Raji (cell line): ENCODE results near the gene ESYT1.

Source experiments
- POLR2A ChIP-seq: IDR thresholded peaks from 2 replicates; pipeline ENCODE4 v1.6.1; 2011; ENCODE audit warnings: low read depth, low read length, control low read depth; ENCODE audit not compliant: insufficient read depth

Gene ESYT1

GRCh38 chr12:56118688-56119357 is 9.2 kb upstream of the ESYT1 start:
- TF ChIP-seq POLR2A, result no peak

DNA sequence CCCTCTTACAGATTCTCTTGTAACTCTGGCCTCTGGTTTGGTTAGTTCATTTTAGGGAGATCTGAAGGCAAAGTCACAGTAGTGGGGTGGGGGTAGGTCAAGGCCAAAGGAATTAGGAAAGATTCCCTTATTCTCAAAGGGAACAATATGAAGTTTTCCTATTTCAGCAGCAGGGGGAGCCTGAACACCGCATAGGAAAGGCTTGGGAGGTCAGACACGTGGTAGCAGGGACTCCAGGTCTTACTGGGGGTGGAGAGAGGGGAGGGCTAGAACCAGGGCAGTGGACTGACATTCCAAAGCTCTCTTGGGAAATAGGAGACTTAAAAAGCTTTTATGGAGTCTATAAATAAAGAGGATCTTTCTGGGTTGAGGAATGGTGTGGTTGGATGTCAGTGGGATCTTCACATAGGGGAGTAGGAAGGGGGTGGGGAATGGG is 8.7 kb upstream of the ESYT1 start:
- 0 out of 2 replicates have a peak, but pooled peaks have one; percentile 28 for TF ChIP-seq POLR2A

DNA sequence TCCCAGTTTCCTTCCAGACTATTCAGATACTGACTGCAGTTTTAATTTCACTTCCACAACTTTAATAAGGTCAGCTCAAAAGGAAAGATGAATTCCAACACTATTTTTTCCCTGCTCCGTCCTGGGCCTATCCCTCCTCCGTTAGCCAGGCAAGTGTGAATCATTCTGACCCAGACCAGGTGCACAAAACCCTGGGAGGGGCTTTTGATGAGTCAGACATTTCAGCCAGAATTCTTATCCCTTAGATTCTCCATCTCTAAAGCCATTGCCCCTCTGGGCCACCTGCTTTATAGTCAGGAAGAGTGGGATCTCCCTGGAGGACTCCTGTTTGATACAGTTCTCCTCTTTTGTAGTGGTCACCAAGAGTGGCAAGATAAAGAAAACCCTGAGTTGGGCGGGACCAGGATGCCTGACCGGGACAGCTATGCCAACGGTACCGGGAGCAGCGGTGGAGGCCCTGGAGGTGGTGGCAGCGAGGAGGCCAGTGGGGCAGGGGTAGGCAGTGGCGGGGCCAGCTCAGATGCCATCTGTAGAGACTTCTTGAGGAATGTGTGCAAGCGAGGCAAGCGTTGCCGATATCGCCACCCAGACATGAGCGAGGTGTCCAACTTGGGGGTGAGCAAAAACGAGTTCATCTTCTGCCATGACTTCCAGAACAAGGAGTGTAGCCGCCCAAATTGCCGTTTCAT is 7.8 kb upstream of the ESYT1 start:
- TF ChIP-seq POLR2A, result no peak

GRCh38 chr12:56121204-56121870 is 6.7 kb upstream of the ESYT1 start:
- TF ChIP-seq POLR2A, result no peak

DNA sequence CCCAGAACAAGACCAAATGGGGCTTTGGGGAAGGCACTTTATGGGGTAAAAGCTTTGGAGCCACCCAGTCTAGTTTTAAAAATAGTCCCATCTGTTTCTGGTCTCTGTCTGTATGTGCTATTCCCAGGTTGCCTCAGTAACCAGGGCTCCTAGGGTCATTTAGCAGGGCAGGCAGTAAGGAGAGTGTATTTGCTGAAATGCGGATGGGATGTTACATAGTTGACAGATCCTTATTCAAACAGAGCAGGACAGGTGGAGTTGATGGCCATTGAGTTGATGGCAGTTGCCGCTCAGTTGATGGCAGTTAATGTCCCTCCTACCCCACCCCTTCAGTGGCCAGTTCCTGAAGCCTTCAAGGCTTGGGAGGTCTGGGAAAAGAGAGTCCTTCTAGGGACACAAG is 5.4 kb upstream of the ESYT1 start:
- no peak for TF ChIP-seq POLR2A

DNA sequence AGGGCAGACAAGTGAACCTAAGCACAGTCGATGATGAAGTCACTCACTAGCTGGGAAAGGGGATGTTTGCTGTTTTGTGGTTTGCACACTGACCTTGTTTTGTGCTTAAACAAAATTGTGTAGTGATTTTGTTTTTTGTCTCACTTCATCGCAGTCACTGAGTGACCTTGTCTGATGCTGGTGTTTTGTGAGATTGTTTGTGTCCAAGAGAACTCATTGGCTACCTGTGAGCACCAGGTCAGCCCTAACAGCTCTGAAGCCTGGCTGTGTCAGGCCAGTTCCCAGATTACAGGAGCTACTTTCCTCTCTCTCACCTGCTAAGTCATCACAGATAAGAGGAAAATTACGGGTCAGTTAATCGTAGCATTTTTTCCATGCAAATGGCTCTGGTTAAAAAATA is 3.9 kb upstream of the ESYT1 start:
- TF ChIP-seq POLR2A, result no peak

DNA sequence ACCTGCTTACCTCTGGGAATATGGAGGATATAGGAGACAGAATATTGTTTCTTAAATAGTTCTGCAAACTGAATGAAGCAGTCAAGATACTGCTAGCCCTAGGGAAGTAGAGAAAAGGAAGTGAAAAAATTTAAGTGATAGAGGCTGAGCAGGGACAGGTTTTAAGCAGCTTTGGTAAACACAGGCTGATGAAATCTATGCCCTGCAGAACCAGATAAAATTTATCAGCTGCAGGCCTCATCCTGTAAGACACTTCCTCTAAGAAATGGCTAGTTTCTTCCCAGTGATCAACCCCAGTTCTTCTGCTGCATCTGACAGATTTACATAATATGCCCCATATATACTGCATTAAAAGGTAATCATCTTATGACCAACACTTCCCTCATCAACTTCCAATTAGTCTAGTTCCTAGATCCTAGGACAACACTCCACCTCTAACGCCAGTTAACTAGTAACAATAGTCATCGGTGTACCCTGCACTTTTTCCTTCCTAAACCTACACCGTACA is 1.3 kb upstream of the ESYT1 start:
- TF ChIP-seq POLR2A, result no peak

- TF ChIP-seq POLR2A, result no peak
Observed at GRCh38 chr12:56127485-56127887, 581 bp upstream of the ESYT1 start.

- no peak for TF ChIP-seq POLR2A
Observed at GRCh38 chr12:56128670-56129205, 671 bp downstream of the ESYT1 start.

GRCh38 chr12:56129206-56129941 is 1.3 kb downstream of the ESYT1 start:
- peak; percentile 41; the same call in 1 of the 2 replicates for TF ChIP-seq POLR2A

DNA sequence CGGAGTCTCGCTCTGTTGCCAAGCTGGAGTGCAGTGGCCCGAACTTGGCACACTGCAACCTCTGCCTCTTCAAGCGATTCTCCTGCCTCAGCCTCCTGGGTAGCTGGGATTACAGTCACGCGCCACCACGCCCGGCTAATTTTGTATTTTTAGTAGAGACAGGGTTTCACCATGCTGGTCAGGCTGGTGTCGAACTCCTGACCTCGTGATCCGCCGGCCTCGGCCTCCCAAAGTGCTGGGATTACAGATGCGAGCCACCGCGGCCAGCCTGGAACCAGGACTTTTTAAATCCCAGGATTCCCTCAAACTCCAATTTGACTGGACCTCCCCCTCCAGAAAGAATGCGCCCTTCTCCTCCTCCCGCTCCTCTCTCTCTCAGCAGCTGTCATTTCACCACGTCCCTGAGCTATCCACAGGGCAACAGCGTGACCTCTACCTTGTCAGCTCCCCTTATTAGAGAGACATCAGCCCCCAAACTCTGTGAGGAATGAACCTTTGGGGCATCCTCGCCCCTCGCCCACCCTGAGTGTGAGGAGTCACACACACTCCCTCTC is 2.0 kb downstream of the ESYT1 start:
- TF ChIP-seq POLR2A, result no peak

DNA sequence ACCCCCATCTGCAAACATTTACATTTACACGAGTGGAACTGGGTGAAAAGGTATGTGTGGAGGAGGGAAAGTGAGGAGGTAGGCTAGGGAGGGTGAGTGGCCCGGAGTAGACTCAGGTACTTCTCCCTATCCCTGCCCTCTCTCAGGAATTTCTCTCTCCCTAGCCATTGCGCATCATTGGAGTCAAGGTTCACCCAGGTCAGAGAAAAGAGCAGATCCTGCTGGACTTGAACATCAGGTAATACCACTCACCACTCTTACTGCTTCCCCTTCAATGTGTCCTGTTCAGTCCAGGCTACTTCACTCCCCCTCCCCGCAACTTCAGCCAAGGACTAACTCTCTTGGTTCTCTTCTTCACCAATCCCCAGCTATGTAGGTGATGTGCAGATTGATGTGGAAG is 2.8 kb downstream of the ESYT1 start:
- no peak for TF ChIP-seq POLR2A

GRCh38 chr12:56134897-56135296 is 6.8 kb downstream of the ESYT1 start:
- no peak for TF ChIP-seq POLR2A

DNA sequence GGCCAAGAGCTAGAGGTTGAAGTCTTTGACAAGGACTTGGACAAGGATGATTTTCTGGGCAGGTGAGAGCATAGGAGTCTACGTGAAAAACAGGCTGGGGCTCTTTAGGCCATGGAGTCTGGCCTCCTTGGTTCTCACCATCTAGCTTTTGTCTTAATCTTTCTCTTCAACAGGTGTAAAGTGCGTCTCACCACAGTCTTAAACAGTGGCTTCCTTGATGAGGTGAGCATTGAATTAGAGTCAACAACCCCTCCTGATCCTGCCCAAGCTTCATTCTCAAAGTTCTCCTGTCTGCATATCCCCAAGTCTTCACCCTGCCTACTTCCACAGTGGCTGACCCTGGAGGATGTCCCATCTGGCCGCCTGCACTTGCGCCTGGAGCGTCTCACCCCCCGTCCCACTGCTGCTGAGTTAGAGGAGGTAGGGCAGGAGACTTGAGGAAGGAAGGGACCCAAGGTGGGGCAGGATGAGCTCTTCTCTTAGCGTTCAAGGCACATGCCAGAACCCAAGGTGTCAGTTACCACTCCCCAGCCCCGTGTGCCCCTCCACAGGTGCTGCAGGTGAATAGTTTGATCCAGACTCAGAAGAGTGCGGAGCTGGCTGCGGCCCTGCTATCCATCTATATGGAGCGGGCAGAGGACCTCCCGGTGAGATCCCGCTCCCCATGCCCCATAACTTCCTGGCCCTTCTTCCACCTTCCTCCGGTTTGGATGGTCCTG is 9.9 kb downstream of the ESYT1 start:
- no peak for TF ChIP-seq POLR2A
